ENCODE results near the gene PECR. TPM values are rescaled to one million over a fixed set of nuclear protein-coding genes. Genes with fewer than 3 reads are reported as not detected.

PECR gene
- total and polyA plus RNA-seq, 9 donors = 7.0 to 15.0 (median 11.5) TPM

DNA sequence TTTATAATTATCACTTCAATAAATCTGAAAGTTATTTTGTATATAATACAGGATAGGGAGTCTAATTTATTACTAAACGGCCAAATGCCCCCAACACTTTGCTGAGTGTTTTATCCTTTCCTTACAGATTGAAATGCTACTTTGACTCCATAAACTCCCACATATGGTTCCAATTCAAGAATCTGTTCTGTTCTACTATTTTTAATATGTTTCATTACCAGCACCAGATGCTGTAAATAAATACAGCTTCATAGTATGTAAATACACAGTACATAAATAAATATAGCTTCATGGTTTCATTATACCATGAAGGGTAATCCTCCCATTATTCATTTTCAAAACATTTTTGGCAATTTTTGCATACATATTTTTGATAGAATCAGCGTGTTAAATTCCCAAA lies 34.2 kb downstream of the PECR start:
- Histone ChIP-seq H3K36me3 (no peaks in the 10 kb centered on the region), H3K27me3 (no peaks in the 10 kb centered on the region), H3K4me1 (ENCODE audit: insufficient read depth) (no peaks in the 10 kb centered on the region), H3K27ac (no peak overlapping the region), H3K9me3 (no peaks in the 10 kb centered on the region), H3K4me3 (no peak overlapping the region)
- 70 to 80% (median 70%) methylated on average over 2 of the region's 2 CpGs for WGBS, 3 donors
- no peak for DNase-seq
- no peak for TF ChIP-seq POLR2A (IDR thresholded peaks at IDR 0.05)
- intact Hi-C loops (cut with DNase I) = no loop called here

DNA sequence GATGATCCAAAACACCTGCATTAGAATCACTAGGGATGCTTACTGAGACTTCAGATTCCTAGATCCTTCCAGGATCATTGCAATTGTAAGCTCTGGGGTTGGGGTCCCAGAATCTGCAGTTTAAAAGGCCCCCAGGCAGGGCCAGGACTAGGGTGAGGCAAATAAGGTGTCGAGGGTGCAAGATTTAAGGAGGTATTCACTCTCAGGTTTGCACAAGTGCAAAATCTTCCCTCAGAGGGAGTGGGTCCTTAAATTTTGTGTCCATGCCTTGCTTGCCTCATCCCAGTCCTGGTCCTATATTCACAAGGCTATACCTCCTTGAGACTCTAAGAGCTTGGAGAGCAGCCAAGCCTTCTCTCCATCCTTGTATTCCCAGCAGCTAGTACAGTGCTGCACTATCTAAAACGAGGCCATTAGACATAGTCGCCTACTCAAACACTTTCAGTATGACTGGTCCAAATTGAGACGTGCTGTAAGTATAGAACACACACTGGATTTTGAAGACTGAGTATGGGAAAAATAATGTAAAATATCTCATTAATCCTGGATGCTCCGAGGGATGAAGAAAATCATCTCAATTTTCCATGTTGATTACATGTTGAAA lies 36.6 kb downstream of the PECR start:
- no peaks in the 10 kb centered on the region for H3K27me3 ChIP-seq
- no peak for DNase-seq
- H3K4me1 ChIP-seq (ENCODE audit: insufficient read depth) = no peaks in the 10 kb centered on the region
- TF ChIP-seq POLR2A (IDR thresholded peaks at IDR 0.05) (no peak), EP300 (IDR thresholded peaks at IDR 0.05) (no peak)
- TF ChIP-seq, protein P1, sequence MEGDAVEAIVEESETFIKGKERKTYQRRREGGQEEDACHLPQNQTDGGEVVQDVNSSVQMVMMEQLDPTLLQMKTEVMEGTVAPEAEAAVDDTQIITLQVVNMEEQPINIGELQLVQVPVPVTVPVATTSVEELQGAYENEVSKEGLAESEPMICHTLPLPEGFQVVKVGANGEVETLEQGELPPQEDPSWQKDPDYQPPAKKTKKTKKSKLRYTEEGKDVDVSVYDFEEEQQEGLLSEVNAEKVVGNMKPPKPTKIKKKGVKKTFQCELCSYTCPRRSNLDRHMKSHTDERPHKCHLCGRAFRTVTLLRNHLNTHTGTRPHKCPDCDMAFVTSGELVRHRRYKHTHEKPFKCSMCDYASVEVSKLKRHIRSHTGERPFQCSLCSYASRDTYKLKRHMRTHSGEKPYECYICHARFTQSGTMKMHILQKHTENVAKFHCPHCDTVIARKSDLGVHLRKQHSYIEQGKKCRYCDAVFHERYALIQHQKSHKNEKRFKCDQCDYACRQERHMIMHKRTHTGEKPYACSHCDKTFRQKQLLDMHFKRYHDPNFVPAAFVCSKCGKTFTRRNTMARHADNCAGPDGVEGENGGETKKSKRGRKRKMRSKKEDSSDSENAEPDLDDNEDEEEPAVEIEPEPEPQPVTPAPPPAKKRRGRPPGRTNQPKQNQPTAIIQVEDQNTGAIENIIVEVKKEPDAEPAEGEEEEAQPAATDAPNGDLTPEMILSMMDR (IDR thresholded peaks at IDR 0.05) = no peak
- H3K27ac ChIP-seq = no peak overlapping the region
- no peaks in the 10 kb centered on the region for H3K9me3 ChIP-seq
- H3K36me3 ChIP-seq = no peaks in the 10 kb centered on the region
- 65 to 66% (median 65%) methylated on average over 5 of the region's 5 CpGs for WGBS, 3 donors
- intact Hi-C loops (cut with DNase I) = no loop called here
- no peak overlapping the region for H3K4me3 ChIP-seq

DNA sequence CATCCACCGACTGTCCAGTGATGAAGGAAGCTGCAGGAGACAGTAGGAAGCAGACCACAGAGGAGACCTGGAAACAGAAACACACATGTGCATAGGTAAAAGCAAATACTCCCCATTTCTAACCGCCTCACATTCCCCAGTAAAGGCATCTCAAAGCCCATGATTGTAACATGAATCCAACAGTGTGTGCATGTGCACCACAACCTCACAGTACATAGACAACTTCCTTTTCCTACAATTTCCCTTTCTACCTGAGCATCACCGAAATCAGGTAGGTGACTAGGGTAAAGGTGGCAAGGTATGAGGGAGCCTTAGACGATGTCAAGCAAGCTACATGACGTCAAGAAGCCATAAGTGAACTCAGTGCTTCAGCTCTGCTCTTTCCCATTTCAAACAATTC lies 37.7 kb downstream of the PECR start:
- no peaks in the 10 kb centered on the region for H3K9me3 ChIP-seq
- no peaks in the 10 kb centered on the region for H3K36me3 ChIP-seq
- TF ChIP-seq, protein P1 (IDR thresholded peaks at IDR 0.05) = no peak
- no peak for TF ChIP-seq EP300 (IDR thresholded peaks at IDR 0.05)
- TF ChIP-seq POLR2A (IDR thresholded peaks at IDR 0.05) = no peak
- H3K27me3 ChIP-seq = no peaks in the 10 kb centered on the region
- H3K4me3 ChIP-seq = no peak overlapping the region
- DNase-seq = no peak
- H3K27ac ChIP-seq = no peak overlapping the region
- 84 to 97% (median 96%) methylated on average over 5 of the region's 5 CpGs for WGBS, 3 donors
- intact Hi-C loops (cut with DNase I) = no loop called here
- no peaks in the 10 kb centered on the region for H3K4me1 ChIP-seq (ENCODE audit: insufficient read depth)

DNA sequence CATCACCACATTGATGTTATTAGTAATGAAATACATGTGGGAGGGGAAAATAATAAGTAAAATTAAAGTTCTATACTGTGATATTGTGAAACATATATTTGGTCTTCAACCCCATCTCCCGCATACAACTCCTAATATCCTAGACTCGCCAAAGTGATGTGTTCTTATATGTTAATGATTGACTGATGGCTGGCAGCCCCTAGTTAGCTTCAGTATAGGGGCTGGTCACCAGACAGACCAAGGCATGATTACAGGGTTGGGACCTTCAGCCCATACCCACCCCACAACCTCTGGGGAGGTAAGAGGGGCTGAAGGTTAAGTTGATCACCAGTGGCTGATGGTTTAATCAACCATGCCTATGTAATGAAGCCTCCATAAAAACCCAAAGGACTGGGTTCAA lies 40.2 kb downstream of the PECR start:
- no peaks in the 10 kb centered on the region for H3K4me1 ChIP-seq (ENCODE audit: insufficient read depth)
- no peaks in the 10 kb centered on the region for H3K27me3 ChIP-seq
- intact Hi-C loops (cut with DNase I) = no loop called here
- WGBS, 3 donors = 90 to 100% (median 98%) methylated on average over 2 of the region's 2 CpGs
- H3K9me3 ChIP-seq = no peaks in the 10 kb centered on the region
- no peak overlapping the region for H3K4me3 ChIP-seq
- H3K27ac ChIP-seq = no peak overlapping the region
- TF ChIP-seq, protein P1 (IDR thresholded peaks at IDR 0.05) = no peak
- no peak for TF ChIP-seq EP300 (IDR thresholded peaks at IDR 0.05)
- TF ChIP-seq POLR2A (IDR thresholded peaks at IDR 0.05) = no peak
- no peaks in the 10 kb centered on the region for H3K36me3 ChIP-seq
- no peak for DNase-seq

DNA sequence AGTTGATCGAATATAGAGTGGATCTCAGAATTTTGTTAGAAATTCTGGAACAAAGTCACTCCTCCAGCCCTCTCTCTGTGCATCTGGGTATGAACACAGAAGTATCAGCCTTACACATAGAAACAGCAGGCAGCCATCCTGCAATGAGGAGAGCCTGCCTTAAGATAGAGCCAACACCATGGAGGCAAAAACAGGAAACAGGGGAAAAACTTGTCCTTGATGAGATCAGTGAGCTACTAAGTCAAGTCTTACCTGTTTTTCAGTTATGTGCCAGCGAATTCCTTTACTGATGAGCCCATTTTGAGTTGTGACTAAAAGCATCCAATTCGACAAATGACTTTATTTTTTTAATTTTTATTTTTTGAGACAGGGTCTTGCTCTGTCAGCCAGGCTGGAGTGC lies 41.7 kb downstream of the PECR start:
- Histone ChIP-seq H3K27me3 (no peaks in the 10 kb centered on the region), H3K36me3 (no peaks in the 10 kb centered on the region), H3K4me1 (ENCODE audit: insufficient read depth) (no peaks in the 10 kb centered on the region), H3K4me3 (no peak overlapping the region), H3K9me3 (no peaks in the 10 kb centered on the region), H3K27ac (no peak overlapping the region)
- no peak for DNase-seq
- TF ChIP-seq POLR2A (IDR thresholded peaks at IDR 0.05) (no peak), EP300 (IDR thresholded peaks at IDR 0.05) (no peak)
- TF ChIP-seq, protein P1 (IDR thresholded peaks at IDR 0.05) = no peak
- intact Hi-C loops (cut with DNase I) = loop anchor here in 1 of 4 donors (10.0 kb wide), 1 partner anchor 625 kb away; no protein-coding TSS in a partner anchor
- WGBS, 3 donors = 93 to 95% (median 94%) methylated on average over 3 of the region's 3 CpGs
